HepG2 (cell line): Measurements from ENCODE around the gene ARL11. TPM values are rescaled to one million over a fixed set of nuclear protein-coding genes. Genes with fewer than 3 reads are reported as not detected.
"Not testable (repeated sequence)": the region's sequence is repeated elsewhere in the genome, so short reads cannot be mapped to it uniquely, and the experiment has no call there.

Source experiments
- FOSL2 ChIP-seq: sonication (generic); formaldehyde crosslinking; IDR thresholded peaks from 2 replicates; pipeline ENCODE4 v1.4.0; 2020; ENCODE audit warnings: missing genetic modification reagents
- FOXP4 ChIP-seq: sonication (generic); formaldehyde crosslinking; IDR thresholded peaks from 2 replicates; pipeline ENCODE4 v1.4.0; 2020; ENCODE audit warnings: missing genetic modification reagents
- HDAC2 ChIP-seq: sonication (generic); formaldehyde crosslinking; IDR thresholded peaks from 2 replicates; pipeline ENCODE4 v1.4.0; 2020; ENCODE audit warnings: missing genetic modification reagents
- HOXA3 ChIP-seq: sonication (generic); formaldehyde crosslinking; IDR thresholded peaks from 2 replicates; pipeline ENCODE4 v1.5.0; 2020; ENCODE audit warnings: missing genetic modification reagents
- POGZ ChIP-seq: sonication (generic); formaldehyde crosslinking; IDR thresholded peaks from 2 replicates; pipeline ENCODE4 v1.4.0; 2020; ENCODE audit warnings: mild to moderate bottlenecking, missing genetic modification reagents
- RARA ChIP-seq: IDR thresholded peaks from 2 replicates; pipeline ENCODE4 v1.6.1; 2016; ENCODE audit warnings: missing genetic modification reagents, missing compliant biosample characterization
- SALL1 ChIP-seq: sonication (generic); formaldehyde crosslinking; IDR thresholded peaks from 2 replicates; pipeline ENCODE4 v1.8.0; 2022; ENCODE audit warnings: mild to moderate bottlenecking, missing genetic modification reagents
- SOX13 ChIP-seq, 3 experiments: fragments of 450-650 bp in 1 of 3; sonication (generic) in 1 of 3; formaldehyde crosslinking in 1 of 3; IDR thresholded peaks in 2 of 3; conservative IDR thresholded peaks in 1 of 3; 2 replicates each; pipeline versions ENCODE4 v1.5.0 to v1.6.1; 2016 to 2020; ENCODE audit warnings: antibody characterized with exemption in 1 of 3, mild to moderate bottlenecking in 1 of 3, missing compliant biosample characterization in 1 of 3, missing genetic modification reagents in 1 of 3, moderate library complexity in 1 of 3
- SP5 ChIP-seq: IDR thresholded peaks from 2 replicates; pipeline ENCODE4 v1.6.1; 2016; ENCODE audit warnings: low read depth, borderline replicate concordance
- TFAP4 ChIP-seq: sonication (generic); IDR thresholded peaks from 2 replicates; pipeline ENCODE4 v1.6.1; 2016; ENCODE audit warnings: low read depth, borderline replicate concordance
- ZMYM4 ChIP-seq: sonication (generic); formaldehyde crosslinking; IDR thresholded peaks from 2 replicates; pipeline ENCODE4 v1.8.1; 2023; ENCODE audit warnings: mild to moderate bottlenecking, missing genetic modification reagents
- ZNF121 ChIP-seq: sonication (generic); formaldehyde crosslinking; IDR thresholded peaks from 2 replicates; pipeline ENCODE4 v1.5.0; 2020; ENCODE audit warnings: mild to moderate bottlenecking, missing genetic modification reagents
- polyA plus RNA-seq, 8 experiments: library from polyadenylated mRNA; depleted of rRNA in 3 of 8; stranded (reverse) in 7 of 8; unstranded in 1 of 8; fragments of >200 nt; fragmentation: Illumina TruSeq in 4 of 8; extraction: Trizol in 4 of 8; gene quantifications; 2 replicates each; pipeline versions ENCODE4 v1.2.1 to v1.2.3, GENCODE V29; 2011 to 2016; ENCODE audit warnings: low read depth in 4 of 8, missing spikeins in 1 of 8, mixed read lengths in 1 of 8; ENCODE audit not compliant: insufficient read depth in 1 of 8
- total RNA-seq, 5 experiments: library from RNA; depleted of rRNA; stranded (reverse); fragments of >200 nt; fragmentation: Illumina TruSeq; extraction: Trizol; gene quantifications; 2 replicates each; pipeline ENCODE4 v1.2.3, GENCODE V29; 2016; ENCODE audit warnings: low read depth in 1 of 5
- TF ChIP-seq, protein P1 (sequence below): IDR thresholded peaks from 2 replicates; pipeline ENCODE4 v1.4.0; 2020; ENCODE audit warnings: mild to moderate bottlenecking, missing genetic modification reagents
- TF ChIP-seq, protein P2 (sequence below): sonication (generic); formaldehyde crosslinking; IDR thresholded peaks from 2 replicates; pipeline ENCODE4 v1.4.0; 2020; ENCODE audit warnings: missing genetic modification reagents

Gene ARL11
- total and polyA plus RNA-seq, 2 of the 13 experiments (the other 11 are each of a cell fraction or from before 2014, with no cell fraction given) = 0.04 to 0.22 TPM

- peak; percentile 69; the same call in 1 of the 2 replicates for TF ChIP-seq TFAP4
- TF ChIP-seq ZNF121 (CRISPR knock-in tag) = peak; percentile 95
- TF ChIP-seq, protein P1, sequence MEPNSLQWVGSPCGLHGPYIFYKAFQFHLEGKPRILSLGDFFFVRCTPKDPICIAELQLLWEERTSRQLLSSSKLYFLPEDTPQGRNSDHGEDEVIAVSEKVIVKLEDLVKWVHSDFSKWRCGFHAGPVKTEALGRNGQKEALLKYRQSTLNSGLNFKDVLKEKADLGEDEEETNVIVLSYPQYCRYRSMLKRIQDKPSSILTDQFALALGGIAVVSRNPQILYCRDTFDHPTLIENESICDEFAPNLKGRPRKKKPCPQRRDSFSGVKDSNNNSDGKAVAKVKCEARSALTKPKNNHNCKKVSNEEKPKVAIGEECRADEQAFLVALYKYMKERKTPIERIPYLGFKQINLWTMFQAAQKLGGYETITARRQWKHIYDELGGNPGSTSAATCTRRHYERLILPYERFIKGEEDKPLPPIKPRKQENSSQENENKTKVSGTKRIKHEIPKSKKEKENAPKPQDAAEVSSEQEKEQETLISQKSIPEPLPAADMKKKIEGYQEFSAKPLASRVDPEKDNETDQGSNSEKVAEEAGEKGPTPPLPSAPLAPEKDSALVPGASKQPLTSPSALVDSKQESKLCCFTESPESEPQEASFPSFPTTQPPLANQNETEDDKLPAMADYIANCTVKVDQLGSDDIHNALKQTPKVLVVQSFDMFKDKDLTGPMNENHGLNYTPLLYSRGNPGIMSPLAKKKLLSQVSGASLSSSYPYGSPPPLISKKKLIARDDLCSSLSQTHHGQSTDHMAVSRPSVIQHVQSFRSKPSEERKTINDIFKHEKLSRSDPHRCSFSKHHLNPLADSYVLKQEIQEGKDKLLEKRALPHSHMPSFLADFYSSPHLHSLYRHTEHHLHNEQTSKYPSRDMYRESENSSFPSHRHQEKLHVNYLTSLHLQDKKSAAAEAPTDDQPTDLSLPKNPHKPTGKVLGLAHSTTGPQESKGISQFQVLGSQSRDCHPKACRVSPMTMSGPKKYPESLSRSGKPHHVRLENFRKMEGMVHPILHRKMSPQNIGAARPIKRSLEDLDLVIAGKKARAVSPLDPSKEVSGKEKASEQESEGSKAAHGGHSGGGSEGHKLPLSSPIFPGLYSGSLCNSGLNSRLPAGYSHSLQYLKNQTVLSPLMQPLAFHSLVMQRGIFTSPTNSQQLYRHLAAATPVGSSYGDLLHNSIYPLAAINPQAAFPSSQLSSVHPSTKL (CRISPR knock-in tag) = peak; percentile 81
- TF ChIP-seq FOXP4 = peak; percentile 82
- TF ChIP-seq HDAC2 (CRISPR knock-in tag) = 0 out of 2 replicates have a peak, but pooled peaks have one; percentile 43
- TF ChIP-seq SALL1 = peak; percentile 63; the same call in 1 of the 2 replicates
- TF ChIP-seq SP5 = 0 out of 2 replicates have a peak, but pooled peaks have one; percentile 27
- TF ChIP-seq POGZ (CRISPR knock-in tag) = peak; percentile 83
- not testable (repeated sequence) for TF ChIP-seq SOX13 (IDR thresholded peaks at IDR 0.05)
- TF ChIP-seq SOX13 (CRISPR knock-in tag; conservative IDR thresholded peaks at IDR 0.05 in 1 of 2, IDR thresholded peaks at IDR 0.05 in 1 of 2) = peak in 1 of 2 experiments; percentile 72; a peak in 2 of 4 replicates
- peak; percentile 79 for TF ChIP-seq RARA (CRISPR knock-in tag)
- peak; percentile 42; the same call in 1 of the 2 replicates for TF ChIP-seq FOSL2 (CRISPR knock-in tag)
- TF ChIP-seq, protein P2, sequence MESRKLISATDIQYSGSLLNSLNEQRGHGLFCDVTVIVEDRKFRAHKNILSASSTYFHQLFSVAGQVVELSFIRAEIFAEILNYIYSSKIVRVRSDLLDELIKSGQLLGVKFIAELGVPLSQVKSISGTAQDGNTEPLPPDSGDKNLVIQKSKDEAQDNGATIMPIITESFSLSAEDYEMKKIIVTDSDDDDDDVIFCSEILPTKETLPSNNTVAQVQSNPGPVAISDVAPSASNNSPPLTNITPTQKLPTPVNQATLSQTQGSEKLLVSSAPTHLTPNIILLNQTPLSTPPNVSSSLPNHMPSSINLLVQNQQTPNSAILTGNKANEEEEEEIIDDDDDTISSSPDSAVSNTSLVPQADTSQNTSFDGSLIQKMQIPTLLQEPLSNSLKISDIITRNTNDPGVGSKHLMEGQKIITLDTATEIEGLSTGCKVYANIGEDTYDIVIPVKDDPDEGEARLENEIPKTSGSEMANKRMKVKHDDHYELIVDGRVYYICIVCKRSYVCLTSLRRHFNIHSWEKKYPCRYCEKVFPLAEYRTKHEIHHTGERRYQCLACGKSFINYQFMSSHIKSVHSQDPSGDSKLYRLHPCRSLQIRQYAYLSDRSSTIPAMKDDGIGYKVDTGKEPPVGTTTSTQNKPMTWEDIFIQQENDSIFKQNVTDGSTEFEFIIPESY = 0 out of 2 replicates have a peak, but pooled peaks have one; percentile 7
- peak; percentile 47; the same call in 1 of the 2 replicates for TF ChIP-seq HOXA3
- TF ChIP-seq ZMYM4 = peak; percentile 58
Observed at GRCh38 chr13:49590714-49591113, 37.6 kb upstream of the ARL11 start (continued).
